Measurements from ENCODE around the gene PCYT2. TPM values are rescaled to one million over a fixed set of nuclear protein-coding genes. Genes with fewer than 3 reads are reported as not detected.

PCYT2 gene
- total and polyA plus RNA-seq, 2 donors (not counting 3 experiments of a cell fraction or from before 2014, with no cell fraction given), result 52.0 to 57.1 TPM

DNA sequence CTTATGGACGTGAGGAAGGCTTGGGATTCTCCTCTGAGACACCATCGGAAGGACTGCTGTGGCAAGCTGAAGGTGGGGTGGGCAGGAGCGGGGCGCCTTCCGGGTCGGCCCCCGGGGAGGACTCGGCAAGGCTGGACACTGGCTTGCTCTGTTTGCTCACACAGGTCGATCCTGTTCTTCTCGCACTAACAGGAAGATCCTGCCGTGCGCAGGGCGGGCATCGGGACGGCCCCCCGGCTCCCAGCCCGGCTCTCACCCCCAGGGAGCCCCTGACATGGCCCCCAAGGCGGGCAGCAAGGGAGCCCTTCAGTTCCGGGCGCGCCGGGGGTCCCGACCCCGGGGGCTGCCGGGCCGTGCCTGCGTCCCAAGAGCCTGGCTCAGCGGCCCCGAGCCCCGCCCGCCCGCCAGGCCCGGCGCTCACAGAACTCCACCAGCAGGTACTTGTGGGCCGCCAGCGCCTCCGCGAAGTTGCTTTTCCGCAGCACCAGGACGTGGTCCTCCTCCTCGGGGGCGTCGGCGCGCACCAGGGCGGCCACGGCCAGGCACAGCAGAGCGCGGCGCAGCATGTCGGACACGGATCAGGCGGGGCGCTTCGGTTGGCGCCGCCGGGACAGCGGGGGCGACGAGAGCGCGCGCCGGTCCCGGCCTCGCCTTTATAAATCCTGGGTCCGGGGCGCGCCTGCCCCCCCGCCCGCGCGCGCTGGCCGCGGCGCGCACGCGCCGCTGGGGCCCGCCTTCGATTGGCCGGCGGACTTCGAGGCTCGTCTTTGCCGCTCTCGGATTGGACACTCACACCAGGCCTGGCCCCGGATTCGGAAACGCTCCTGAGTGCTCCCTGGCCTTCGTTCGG is 51.1 kb downstream of the PCYT2 start, which contains the start of gene P4HB:
Gene P4HB (minus strand): TSS at position 630 of the 850 bp plus-strand sequence. CDS start 64 bp downstream, at position 566.
- peak; percentile 31 for FAIRE-seq
- ChIA-PET CTCF (interaction anchor here (1.0 kb wide), 1 partner anchor 38 kb away, joined by 3 read pairs; no protein-coding TSS in a partner anchor), POLR2A (no interaction called here)
- Histone ChIP-seq H3K4me1 (ENCODE audit: control insufficient read depth, extremely low read depth, insufficient read depth, low read length) (peaks cover 20% of the 10 kb centered on the region), H2AFZ (ENCODE audit: low read depth, low read length) (no peak within 1 kb of the TSS), H3K9me3 (replicated peaks; ENCODE audit: control insufficient read depth, insufficient read depth, low read length) (no peaks in the 10 kb centered on the region), H3K4me3 (replicated peaks in 1 of 3; ENCODE audit: insufficient read depth in 1 of 3, low read depth in 1 of 3, low read length in 3 of 3) (peak within 1 kb of the TSS; percentile 60 to 97 (median 76)), H3K9me1 (replicated peaks; ENCODE audit: control insufficient read depth, extremely low read depth, insufficient read depth, low read length) (no peaks in the 10 kb centered on the region), H3K4me2 (ENCODE audit: insufficient read depth, low read length) (peak within 1 kb of the TSS; percentile 66), H3K36me3 (ENCODE audit: control insufficient read depth in 2 of 2, extremely low read depth in 1 of 2, insufficient read depth in 2 of 2, low read length in 2 of 2) (peaks cover 3 to 21% of the 10 kb centered on the region in 2 experiments), H4K20me1 (replicated peaks; ENCODE audit: control insufficient read depth, extremely low read depth, insufficient read depth, low read length) (no peaks in the 10 kb centered on the region), H3K9ac (replicated peaks; ENCODE audit: extremely low read depth, insufficient read depth, low read length) (peak within 1 kb of the TSS; percentile 84), H3K27ac (ENCODE audit: insufficient read depth, low read depth, low read length) (peak within 1 kb of the TSS; percentile 80), H3K27me3 (ENCODE audit: control insufficient read depth in 2 of 2, insufficient read depth in 2 of 2, low read length in 2 of 2) (no peaks in the 10 kb centered on the region), H3K79me2 (ENCODE audit: control insufficient read depth, insufficient read depth, low read length) (peaks cover 46% of the 10 kb centered on the region)
- TF ChIP-seq POLR2A (IDR thresholded peaks at IDR 0.05; ENCODE audit: low read depth, low read length) (peak; percentile 93), MAX (IDR thresholded peaks at IDR 0.05; ENCODE audit: insufficient read depth, insufficient read length) (peak; percentile 3), CTCF (IDR thresholded peaks at IDR 0.05; ENCODE audit: extremely low read depth in 1 of 2, insufficient read depth in 1 of 2, low read depth in 1 of 2, low read length in 2 of 2) (no peak), MYC (IDR thresholded peaks at IDR 0.05; ENCODE audit: low read depth, low read length) (no peak), POLR2AphosphoS5 (IDR thresholded peaks at IDR 0.05; ENCODE audit: insufficient read depth, low read depth, low read length) (peak; percentile 98)
- BruUV-seq (replicated peaks), result no TSS peak
- DNase-seq (ENCODE audit: low read depth, low spot score), result peak; percentile 39
- dilution Hi-C loops (cut with MboI; ENCODE audit: extremely low pct_ligation_motif_present, low sequenced_read_pairs) (no loop called here), intact Hi-C loops (cut with micrococcal nuclease) (loop anchor here (1.0 to 2.0 kb wide), 4 partner anchors 31 to 163 kb away; partner anchors contain the start of genes ALYREF, ANAPC11, CENPX and LRRC45)

Data from endothelial cell of umbilical vein (primary cell).